Glomerular visceral epithelial cell (primary cell): ENCODE data around the gene MAP2K6.

Source experiments
- DNase-seq: peaks from one replicate; pipeline ENCODE4 v3.0.0-alpha.2; 2016; ENCODE audit errors: extremely low spot score

MAP2K6 gene

DNA sequence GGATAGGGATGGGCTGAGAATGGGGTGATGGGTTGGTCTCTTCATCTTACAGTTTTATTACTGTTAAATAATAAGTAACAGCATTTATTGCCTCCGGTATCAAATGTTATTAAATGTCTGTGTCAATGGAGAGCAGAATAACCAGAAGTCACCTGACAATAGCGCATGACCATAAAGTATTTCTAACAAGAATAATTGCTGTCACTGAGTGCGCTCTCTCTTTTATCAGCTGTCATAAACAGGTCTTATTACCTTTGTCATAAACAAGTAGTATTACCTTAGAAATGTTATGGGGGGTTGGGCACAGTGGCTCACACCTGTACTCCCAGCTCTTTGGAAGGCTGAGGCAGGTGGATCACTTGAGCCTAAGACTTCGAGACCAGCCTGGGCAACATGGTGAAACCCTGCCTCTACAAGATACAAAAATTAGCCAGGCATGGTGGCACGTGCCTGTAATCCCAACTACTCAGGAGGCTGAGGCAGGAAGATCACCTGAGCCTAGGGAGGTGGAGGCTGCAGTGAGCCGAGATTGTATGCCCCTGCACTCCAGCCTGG, 120.6 kb downstream of the MAP2K6 start:
- no peak for DNase-seq

DNA sequence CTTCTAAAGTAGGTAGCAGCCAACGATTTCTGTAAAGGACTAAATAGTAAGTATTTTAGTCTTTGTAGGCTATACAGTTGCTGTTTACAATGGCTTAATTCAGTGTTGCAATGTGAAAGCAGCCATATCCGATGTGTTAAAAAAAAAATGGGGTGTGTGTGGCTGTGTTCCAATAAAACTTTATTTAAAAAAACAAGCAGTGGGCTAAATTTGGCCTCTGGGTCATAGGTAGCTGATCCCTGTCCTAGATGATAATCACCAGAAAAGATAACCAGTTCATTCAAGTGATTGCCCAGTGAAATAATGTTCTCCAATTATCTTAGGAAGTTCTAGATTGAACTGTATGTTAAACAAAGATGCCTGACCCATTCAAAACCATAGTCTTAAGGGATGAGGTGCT, 124.3 kb downstream of the MAP2K6 start:
- no peak for DNase-seq

GRCh38 chr17:69539274-69539673, 124.8 kb downstream of the MAP2K6 start:
- DNase-seq = no peak

DNA sequence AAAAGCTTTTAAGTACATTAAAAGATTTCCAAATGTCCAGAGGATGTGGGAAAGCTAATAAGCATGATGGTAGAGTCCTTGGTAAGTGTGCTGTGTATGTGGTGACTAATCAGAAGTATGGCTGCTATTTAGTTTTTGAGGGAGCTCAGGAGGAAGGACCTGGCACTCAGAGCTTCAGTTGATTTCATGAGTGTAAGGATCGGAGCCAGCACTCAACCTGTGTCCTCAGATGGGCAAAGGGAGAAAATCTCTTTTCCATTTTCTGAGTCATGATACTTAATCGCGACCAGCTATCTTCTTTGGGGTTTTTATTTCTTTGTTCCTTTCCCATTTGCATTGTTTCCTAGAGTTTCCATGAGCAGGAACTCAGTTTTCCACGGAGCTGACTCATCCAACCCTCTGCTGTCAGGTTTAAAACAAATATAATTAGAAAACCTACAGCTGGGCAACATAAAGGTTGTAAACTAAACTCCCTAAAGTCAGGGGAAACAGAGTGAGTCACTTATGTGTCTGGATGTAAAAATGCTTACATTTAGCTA, 125.4 kb downstream of the MAP2K6 start:
- peak; percentile 68 for DNase-seq

GRCh38 chr17:69540356-69540755, 125.9 kb downstream of the MAP2K6 start:
- no peak for DNase-seq

DNA sequence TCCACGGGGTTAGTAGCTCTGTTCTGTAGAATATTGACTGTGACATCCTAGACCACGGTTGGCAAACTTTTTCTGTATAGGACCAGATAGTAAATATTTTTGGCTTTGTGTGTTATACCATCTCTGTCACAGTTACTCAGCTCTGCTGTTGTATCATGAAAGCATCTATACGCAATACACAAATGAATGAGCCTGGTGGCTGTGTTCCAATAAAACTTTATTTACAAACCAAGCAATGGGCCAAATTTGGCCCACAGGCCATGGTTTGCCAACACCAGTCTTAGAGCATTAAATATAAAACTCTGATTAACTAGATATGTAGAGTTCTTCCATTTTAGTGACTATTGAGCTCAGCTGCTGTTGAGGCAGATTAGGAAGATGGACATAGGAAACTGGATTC, 132.7 kb downstream of the MAP2K6 start:
- no peak for DNase-seq

GRCh38 chr17:69547947-69548346, 133.4 kb downstream of the MAP2K6 start:
- no peak for DNase-seq

- no peak for DNase-seq
Measured at GRCh38 chr17:69551212-69552010, 136.9 kb downstream of the MAP2K6 start.

DNA sequence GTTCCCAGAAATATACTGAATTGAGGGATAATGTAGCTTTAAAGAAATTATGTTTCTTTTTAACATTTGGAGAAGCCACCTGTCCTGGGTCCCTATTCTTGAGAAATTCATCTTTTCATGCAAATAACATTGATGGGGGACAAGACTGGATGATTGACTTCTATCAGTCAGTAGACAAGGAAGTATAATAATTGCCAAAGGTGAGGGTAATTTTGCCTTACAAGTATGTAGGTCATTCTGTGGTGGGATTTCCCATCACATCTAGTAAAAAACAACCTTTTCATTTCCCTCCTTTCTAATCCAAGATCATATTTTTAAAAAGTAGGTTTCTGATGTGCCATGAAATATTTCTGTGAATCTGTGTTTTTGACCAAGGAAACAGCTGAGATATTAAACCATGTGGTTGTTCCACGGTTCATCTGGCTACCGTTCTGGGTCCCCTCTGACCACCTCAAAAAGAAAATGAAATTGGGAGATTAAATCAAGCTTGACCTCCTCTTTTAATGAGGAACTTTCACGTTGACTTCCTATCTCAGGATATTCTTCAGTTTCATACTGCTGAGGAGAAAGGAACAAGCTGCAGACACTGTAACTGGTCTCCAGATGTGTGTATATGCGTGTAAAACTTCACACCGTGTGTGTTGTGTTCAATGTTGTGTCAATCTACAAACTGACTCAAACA, 138.6 kb downstream of the MAP2K6 start:
- DNase-seq = no peak

DNA sequence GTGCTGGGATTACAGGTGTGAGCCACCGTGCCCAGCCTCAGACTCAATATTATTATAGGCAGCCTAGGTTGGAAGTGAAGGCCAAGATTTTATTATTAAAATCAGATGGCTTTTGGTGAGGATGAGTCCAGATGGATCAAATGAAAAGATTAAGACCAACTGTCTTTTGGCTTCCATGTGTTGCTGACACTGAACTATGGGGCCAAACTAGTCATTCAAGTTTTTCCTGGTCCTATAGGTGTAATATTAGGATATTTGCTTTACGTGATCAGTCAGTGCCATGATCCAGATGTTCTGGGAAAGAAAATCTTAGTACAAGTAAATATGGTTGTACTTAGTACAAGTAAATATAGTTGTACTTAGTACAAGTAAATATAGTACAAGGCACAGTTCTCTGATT, 140.6 kb downstream of the MAP2K6 start:
- DNase-seq = no peak

DNA sequence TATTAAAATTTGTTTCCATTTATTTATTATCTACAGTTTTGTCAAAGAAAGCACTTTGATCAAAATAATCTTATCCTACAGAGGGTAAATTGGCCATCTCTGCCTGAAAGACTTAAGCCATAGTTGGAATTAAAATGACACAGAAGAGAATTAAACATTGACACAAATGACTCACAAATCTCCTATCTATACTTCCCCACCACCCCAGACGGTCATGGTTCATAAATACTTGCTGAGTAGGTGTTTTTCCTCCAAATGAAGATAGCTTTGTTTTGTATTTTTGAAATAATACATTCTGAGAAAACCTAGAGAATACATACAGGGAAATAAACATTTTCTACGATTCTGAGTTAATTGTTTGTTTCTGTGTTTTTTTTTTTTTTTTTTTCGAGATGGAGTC, 142.8 kb downstream of the MAP2K6 start:
- DNase-seq = no peak

- DNase-seq = no peak
Measured at GRCh38 chr17:69558796-69559195, 144.3 kb downstream of the MAP2K6 start.

DNA sequence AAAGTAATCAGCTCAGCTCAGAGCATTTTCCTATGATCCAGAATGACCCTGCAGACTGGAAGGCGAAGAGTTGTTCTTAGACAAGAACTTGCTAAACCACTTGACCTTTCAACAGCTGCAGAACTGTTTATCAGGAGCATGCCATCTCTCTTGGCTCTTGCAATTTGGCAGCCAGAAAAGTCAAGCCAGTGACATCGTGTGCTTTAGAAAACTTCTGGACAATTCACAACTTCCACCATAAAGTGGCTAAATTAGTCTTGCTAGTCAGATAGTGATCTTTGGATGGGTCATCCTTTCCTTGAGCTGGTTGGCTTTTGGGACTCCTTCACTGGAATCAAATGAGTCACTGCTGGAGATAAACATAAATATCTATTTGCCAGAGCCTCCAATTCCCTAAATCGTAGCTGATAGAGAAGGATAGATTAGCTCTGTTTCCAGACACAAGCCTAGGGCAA, 146.5 kb downstream of the MAP2K6 start:
- no peak for DNase-seq

DNA sequence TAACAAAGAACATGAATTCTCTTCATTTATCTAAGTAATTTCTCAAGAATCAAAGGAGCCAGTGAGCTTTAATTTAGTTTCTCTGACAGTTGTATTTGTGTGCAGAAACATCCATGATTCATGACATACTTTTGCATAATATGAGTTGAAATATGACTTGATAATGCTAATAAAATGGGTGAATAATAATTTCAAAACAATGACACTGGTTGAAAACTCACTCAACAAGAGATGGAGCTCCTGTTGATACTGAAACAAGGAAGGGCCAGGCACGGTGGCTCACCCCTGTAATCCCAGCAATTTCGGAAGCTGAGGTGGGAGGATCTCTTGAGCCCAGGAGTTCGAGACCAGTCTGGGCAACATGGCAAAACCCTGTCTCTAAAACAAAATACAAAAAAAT, 147.0 kb downstream of the MAP2K6 start:
- DNase-seq = no peak

DNA sequence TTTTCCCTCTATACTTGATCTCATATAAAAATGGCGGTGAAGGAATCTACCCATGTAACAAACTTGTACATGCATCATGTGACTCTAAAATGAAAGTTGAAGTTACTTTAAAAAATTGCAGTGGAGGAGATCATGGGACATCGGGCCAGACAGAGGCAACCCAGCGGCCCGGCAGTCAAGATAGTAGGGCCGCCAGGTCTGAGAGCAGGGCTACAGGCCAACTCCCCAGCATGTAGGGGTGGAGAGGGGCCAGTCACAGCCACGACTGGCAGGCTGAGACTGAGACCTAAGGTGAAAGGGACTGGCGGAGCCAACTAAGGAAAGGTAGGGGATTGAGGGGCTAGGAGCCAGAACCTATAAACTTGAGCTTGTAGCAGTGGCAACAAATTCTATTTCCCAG, 150.9 kb downstream of the MAP2K6 start:
- DNase-seq = no peak

GRCh38 chr17:69567130-69567529, 152.6 kb downstream of the MAP2K6 start:
- DNase-seq = no peak

- no peak for DNase-seq
Measured at GRCh38 chr17:69572747-69573146, 158.2 kb downstream of the MAP2K6 start.

GRCh38 chr17:69573396-69573795, 158.9 kb downstream of the MAP2K6 start:
- no peak for DNase-seq

DNA sequence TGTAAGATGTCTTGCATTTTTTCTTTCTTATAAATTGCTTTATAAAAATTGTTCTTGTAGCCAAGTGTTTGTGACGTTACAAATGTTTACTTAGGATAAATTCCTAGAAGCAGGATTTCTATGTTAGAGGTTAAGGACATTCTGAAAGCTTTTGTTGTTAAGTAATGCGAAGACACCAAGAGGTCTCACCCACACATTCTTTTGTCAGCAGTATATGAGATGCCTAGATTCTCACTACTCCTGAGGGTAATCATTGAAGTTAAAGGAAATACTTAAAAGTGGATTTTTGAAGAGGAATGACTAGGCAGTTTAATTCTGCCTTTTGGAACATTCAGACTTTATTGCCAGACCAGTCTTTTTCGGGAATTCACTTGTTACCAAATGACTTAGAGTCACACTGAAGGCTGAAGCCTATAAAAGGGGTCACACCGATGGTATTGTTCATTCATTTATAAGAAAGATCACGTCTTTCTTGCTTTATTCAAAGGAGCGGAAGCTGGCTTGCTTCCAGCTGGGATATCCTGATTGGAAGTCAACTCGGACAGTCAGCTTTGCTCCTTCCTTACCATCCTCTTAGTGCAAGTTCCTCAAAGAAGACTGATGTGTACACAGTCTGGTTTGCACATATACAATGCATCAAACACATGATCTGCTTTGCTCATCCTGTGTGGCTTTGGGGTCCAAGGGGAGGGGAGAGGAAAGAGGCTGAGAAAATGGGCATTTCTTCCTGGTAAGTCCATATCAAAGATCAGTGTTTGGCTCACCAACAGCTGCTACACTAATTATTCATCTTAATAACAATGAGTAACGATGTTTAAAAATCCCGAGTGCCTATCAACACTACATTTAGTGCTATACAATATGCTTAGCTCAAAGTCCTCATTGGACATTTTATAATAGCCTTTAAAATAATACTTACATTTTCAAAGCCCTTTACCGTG, 160.0 kb downstream of the MAP2K6 start:
- peak; percentile 63 for DNase-seq

- peak; percentile 97 for DNase-seq
Measured at GRCh38 chr17:69575346-69575761, 160.9 kb downstream of the MAP2K6 start.

DNA sequence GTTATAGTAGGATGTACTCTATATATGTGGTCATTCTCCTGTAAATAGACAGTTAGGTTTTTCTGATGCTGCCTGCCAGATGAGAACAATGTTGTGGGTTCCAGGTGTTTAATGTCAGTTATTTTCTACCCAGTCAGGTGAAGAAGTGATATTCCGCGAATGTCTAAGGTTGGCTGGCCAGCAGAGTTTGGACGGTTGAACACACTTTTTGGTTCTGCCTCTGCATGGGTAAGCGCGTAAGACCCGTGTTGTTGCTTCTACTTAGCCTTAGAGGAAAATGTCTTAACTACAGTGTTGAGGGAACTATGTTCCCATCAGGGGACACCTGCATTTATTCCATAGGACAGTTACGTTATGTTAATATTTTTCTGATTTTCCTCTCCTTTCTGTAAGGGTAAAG, 162.6 kb downstream of the MAP2K6 start:
- DNase-seq = no peak
